ENCODE measurements around the gene DGKB. TPM values are rescaled to one million over a fixed set of nuclear protein-coding genes. Genes with fewer than 3 reads are reported as not detected.

DGKB gene
- total RNA-seq, 4 donors from 2014 or later: 0.07 to 0.95 (median 0.34) TPM

DNA sequence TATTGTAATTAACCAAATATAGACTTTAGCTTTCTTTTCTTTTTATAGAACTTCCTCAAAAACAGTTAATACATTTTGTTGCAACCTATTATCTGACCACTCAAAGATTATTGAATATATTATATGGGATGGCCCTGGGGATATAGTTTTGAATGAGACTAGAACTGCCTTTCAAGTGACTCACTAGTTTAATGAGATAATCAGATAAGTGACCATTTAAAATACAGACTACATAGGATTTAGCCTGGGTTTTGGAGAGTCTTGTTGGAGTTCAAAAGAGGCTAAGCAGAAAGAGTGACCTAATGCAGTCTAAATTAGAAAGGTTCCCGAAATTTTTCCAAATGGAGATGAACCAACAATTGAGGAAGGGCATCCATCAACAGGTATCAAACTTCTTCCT lies 607.9 kb downstream of the DGKB start:
- H3K9me3 ChIP-seq: no peaks in the 10 kb centered on the region
- H3K27me3 ChIP-seq: no peaks in the 10 kb centered on the region
- H3K4me1 ChIP-seq: no peaks in the 10 kb centered on the region
- H3K4me3 ChIP-seq: no peak overlapping the region
- H3K27ac ChIP-seq: no peak overlapping the region
- DNase-seq (no peak), ATAC-seq (no peak)
- in situ Hi-C loops (cut with MboI; ENCODE audit: low sequenced_read_pairs in 4 of 4): no loop called here
- intact Hi-C loops (cut with DNase I; ENCODE audit: low total_unique reads): no loop called here
- TF ChIP-seq, protein P1, sequence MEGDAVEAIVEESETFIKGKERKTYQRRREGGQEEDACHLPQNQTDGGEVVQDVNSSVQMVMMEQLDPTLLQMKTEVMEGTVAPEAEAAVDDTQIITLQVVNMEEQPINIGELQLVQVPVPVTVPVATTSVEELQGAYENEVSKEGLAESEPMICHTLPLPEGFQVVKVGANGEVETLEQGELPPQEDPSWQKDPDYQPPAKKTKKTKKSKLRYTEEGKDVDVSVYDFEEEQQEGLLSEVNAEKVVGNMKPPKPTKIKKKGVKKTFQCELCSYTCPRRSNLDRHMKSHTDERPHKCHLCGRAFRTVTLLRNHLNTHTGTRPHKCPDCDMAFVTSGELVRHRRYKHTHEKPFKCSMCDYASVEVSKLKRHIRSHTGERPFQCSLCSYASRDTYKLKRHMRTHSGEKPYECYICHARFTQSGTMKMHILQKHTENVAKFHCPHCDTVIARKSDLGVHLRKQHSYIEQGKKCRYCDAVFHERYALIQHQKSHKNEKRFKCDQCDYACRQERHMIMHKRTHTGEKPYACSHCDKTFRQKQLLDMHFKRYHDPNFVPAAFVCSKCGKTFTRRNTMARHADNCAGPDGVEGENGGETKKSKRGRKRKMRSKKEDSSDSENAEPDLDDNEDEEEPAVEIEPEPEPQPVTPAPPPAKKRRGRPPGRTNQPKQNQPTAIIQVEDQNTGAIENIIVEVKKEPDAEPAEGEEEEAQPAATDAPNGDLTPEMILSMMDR (IDR thresholded peaks at IDR 0.05 in 4 of 5, conservative IDR thresholded peaks at IDR 0.05 in 1 of 5): no peak
- no peak for TF ChIP-seq POLR2A (IDR thresholded peaks at IDR 0.05)
- H3K36me3 ChIP-seq: no peaks in the 10 kb centered on the region

DNA sequence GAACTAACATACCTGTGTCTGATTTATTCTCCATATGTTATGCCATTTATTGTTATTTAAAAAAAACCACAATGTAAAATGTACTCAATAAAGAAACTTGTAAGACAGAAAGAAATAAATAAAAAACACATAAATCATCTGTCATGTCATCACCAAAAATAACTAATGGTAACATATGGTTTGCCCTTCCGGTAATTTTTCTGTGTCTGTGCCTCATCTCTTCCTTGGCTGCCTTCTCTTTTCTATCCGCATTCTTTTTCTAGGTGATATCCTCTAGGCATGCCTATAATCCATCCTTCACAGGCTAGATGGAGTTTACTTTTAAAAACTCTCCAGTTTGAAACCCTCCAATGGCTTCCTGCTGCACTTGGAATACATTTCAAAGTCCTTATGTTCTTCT lies 609.1 kb downstream of the DGKB start:
- Histone ChIP-seq H3K4me3 (no peak overlapping the region), H3K27ac (no peak overlapping the region), H3K27me3 (no peaks in the 10 kb centered on the region), H3K36me3 (no peaks in the 10 kb centered on the region), H3K4me1 (no peaks in the 10 kb centered on the region), H3K9me3 (no peaks in the 10 kb centered on the region)
- DNase-seq (no peak), ATAC-seq (no peak)
- TF ChIP-seq, protein P1 (IDR thresholded peaks at IDR 0.05 in 4 of 5, conservative IDR thresholded peaks at IDR 0.05 in 1 of 5): no peak
- TF ChIP-seq POLR2A (IDR thresholded peaks at IDR 0.05): no peak
- intact Hi-C loops (cut with DNase I; ENCODE audit: low total_unique reads) (no loop called here), in situ Hi-C loops (cut with MboI; ENCODE audit: low sequenced_read_pairs in 4 of 4) (no loop called here)

DNA sequence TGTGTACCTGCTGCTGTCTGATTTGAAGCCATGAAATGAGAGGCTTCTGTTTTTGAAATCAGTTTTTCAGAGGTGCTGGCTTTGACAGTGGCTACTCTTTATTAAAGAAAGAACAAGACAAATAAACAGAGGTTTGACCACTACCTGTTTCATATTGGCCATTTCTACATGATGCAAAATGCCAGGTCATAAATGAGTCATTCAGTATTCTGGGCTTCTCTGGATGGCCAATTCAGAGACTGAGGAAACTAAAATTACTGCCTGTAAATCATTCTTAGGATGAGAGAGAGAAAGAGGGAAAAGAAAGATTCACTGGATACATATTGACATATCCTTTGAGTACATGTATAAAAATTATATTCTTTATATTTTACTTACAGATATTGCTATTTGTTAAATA lies 609.8 kb downstream of the DGKB start:
- DNase-seq (no peak), ATAC-seq (no peak)

DNA sequence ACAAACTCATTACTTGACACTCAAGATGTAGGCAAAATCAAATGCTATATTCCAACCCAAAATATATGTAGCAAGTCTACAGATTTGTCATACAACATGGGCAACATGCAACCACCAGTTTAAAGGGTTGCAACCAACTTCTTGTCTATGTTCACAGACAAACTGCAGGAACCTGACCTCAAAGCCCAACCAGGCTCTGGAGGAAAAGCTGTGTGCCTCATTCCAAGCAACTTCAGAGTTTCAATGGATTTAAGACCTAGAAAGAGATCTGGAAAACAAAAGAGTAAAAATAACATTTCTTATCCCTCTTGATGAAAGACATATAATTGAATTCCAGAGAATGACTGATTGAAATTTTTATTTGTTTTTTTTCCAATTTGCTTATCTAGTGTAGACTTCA lies 612.6 kb downstream of the DGKB start:
- Histone ChIP-seq H3K27me3 (no peaks in the 10 kb centered on the region), H3K9me3 (no peaks in the 10 kb centered on the region), H3K4me1 (no peaks in the 10 kb centered on the region), H3K27ac (no peak overlapping the region), H3K36me3 (no peaks in the 10 kb centered on the region), H3K4me3 (no peak overlapping the region)
- no peak for TF ChIP-seq POLR2A (IDR thresholded peaks at IDR 0.05)
- TF ChIP-seq, protein P1 (IDR thresholded peaks at IDR 0.05 in 4 of 5, conservative IDR thresholded peaks at IDR 0.05 in 1 of 5): no peak
- in situ Hi-C loops (cut with MboI; ENCODE audit: low sequenced_read_pairs in 4 of 4): no loop called here
- no peak for ATAC-seq
- no peak for DNase-seq
- intact Hi-C loops (cut with DNase I; ENCODE audit: low total_unique reads): no loop called here

More for the DNA sequence above, 609.8 kb downstream of the DGKB start:
- no peaks in the 10 kb centered on the region for H3K36me3 ChIP-seq
- no peaks in the 10 kb centered on the region for H3K27me3 ChIP-seq
- no peak overlapping the region for H3K4me3 ChIP-seq
- H3K9me3 ChIP-seq: no peaks in the 10 kb centered on the region
- TF ChIP-seq POLR2A (IDR thresholded peaks at IDR 0.05): no peak
- TF ChIP-seq, protein P1 (IDR thresholded peaks at IDR 0.05 in 4 of 5, conservative IDR thresholded peaks at IDR 0.05 in 1 of 5): no peak
- intact Hi-C loops (cut with DNase I; ENCODE audit: low total_unique reads) (no loop called here), in situ Hi-C loops (cut with MboI; ENCODE audit: low sequenced_read_pairs in 4 of 4) (no loop called here)
- H3K4me1 ChIP-seq: no peaks in the 10 kb centered on the region
- no peak overlapping the region for H3K27ac ChIP-seq

DNA sequence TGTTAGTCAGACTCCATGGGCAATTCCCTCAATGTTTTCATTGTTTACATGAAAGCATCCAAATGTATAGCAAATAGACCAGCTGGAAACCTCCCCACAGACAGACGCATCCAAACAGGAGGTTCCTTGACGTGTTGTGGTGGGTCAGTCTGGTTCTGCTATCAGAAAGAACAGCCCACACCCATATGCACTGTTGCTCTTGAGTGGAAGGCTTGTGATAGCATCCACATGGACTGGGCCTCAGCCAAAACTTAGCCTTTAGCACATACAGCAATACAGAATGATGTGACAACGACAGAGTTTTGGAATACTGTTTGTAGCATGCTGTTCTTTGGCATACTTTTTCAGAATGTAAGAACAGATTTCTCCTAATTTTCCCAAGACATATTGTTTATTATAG lies 613.9 kb downstream of the DGKB start:
- Histone ChIP-seq H3K4me1 (no peaks in the 10 kb centered on the region), H3K9me3 (no peaks in the 10 kb centered on the region), H3K36me3 (no peaks in the 10 kb centered on the region), H3K4me3 (no peak overlapping the region), H3K27ac (no peak overlapping the region), H3K27me3 (no peaks in the 10 kb centered on the region)
- no peak for TF ChIP-seq POLR2A (IDR thresholded peaks at IDR 0.05)
- TF ChIP-seq, protein P1 (IDR thresholded peaks at IDR 0.05 in 4 of 5, conservative IDR thresholded peaks at IDR 0.05 in 1 of 5): no peak
- DNase-seq: no peak
- in situ Hi-C loops (cut with MboI; ENCODE audit: low sequenced_read_pairs in 4 of 4) (no loop called here), intact Hi-C loops (cut with DNase I; ENCODE audit: low total_unique reads) (no loop called here)
- ATAC-seq: no peak
